Fibroblast of lung (primary cell): Measurements from ENCODE around the gene CBFA2T3. TPM values are rescaled to one million over a fixed set of nuclear protein-coding genes. Genes with fewer than 3 reads are reported as not detected.
"Not testable (repeated sequence)": the region's sequence is repeated elsewhere in the genome, so short reads cannot be mapped to it uniquely, and the experiment has no call there.

Experiments
- DNase-seq, 2 donors: peaks; one replicate each; pipeline versions ENCODE4 v3.0.0 to v3.0.0-alpha.2; 2010; ENCODE audit warnings: low read depth in 2 of 2
- H2AFZ ChIP-seq: 2 replicates; pipeline ENCODE4 v1.5.1; 2012; ENCODE audit warnings: low read length, control low read depth, inconsistent platforms
- H3K27ac ChIP-seq: 2 replicates; pipeline ENCODE4 v1.5.1; 2011; ENCODE audit warnings: low read length, control low read depth; ENCODE audit not compliant: insufficient read depth
- H3K27me3 ChIP-seq: 2 replicates; pipeline ENCODE4 v1.5.1; 2011; ENCODE audit warnings: mild to moderate bottlenecking, low read length; ENCODE audit not compliant: control insufficient read depth, insufficient read depth
- H3K36me3 ChIP-seq: 2 replicates; pipeline ENCODE4 v1.5.1; 2011; ENCODE audit warnings: low read length; ENCODE audit not compliant: control insufficient read depth, insufficient read depth
- H3K4me1 ChIP-seq: 2 replicates; pipeline ENCODE4 v1.5.1; 2011; ENCODE audit warnings: low read length; ENCODE audit not compliant: control insufficient read depth, insufficient read depth; ENCODE audit errors: extremely low read depth
- H3K4me2 ChIP-seq: 2 replicates; pipeline ENCODE4 v1.5.1; 2011; ENCODE audit warnings: low read length, control low read depth; ENCODE audit not compliant: insufficient read depth; ENCODE audit errors: extremely low read depth
- H3K4me3 ChIP-seq, 4 experiments: fragments of 200-600 bp in 1 of 4; sonication (generic) in 1 of 4; replicated peaks in 1 of 4; 2 replicates each; pipeline ENCODE4 v1.5.1; 2011 to 2016; ENCODE audit warnings: low read length in 4 of 4, low read depth in 3 of 4, mild to moderate bottlenecking in 3 of 4, control low read depth in 2 of 4, inconsistent platforms in 1 of 4, mixed read lengths in 1 of 4; ENCODE audit not compliant: insufficient read depth in 1 of 4; ENCODE audit errors: control extremely low read depth in 1 of 4
- H3K79me2 ChIP-seq: 2 replicates; pipeline ENCODE4 v1.5.1; 2012; ENCODE audit warnings: mild to moderate bottlenecking, low read length, inconsistent platforms; ENCODE audit not compliant: control insufficient read depth, insufficient read depth
- H3K9ac ChIP-seq: 2 replicates; pipeline ENCODE4 v1.5.1; 2011; ENCODE audit warnings: mild to moderate bottlenecking, low read length, control low read depth; ENCODE audit not compliant: insufficient read depth
- H3K9me3 ChIP-seq: 2 replicates; pipeline ENCODE4 v1.5.1; 2012; ENCODE audit warnings: low read depth, low read length; ENCODE audit not compliant: control insufficient read depth, insufficient read depth
- H4K20me1 ChIP-seq: 2 replicates; pipeline ENCODE4 v1.5.1; 2011; ENCODE audit warnings: low read length; ENCODE audit not compliant: control insufficient read depth, insufficient read depth; ENCODE audit errors: extremely low read depth
- CTCF ChIP-seq, 2 donors: IDR thresholded peaks in 1 of 2; conservative IDR thresholded peaks in 1 of 2; 1 replicate in 1 of 2; 2 replicates in 1 of 2; pipeline ENCODE4 v1.5.1; 2011 to 2012; ENCODE audit warnings: low read length in 2 of 2, control low read depth in 1 of 2, inconsistent platforms in 1 of 2, low read depth in 1 of 2, mild to moderate bottlenecking in 1 of 2
- EZH2 ChIP-seq: IDR thresholded peaks from 2 replicates; pipeline ENCODE4 v1.5.1; 2012; ENCODE audit warnings: low read length, control low read depth, mild to moderate bottlenecking; ENCODE audit errors: missing control alignments
- polyA plus RNA-seq, 2 donors: library from polyadenylated mRNA; depleted of rRNA in 1 of 2; stranded (reverse) in 1 of 2; unstranded in 1 of 2; fragments of >200 nt; gene quantifications; 2 replicates each; pipeline ENCODE4 v1.2.1, GENCODE V29; 2011 to 2012; ENCODE audit warnings: missing spikeins in 1 of 2
- total RNA-seq: library from RNA; depleted of rRNA; stranded (reverse); fragments of >200 nt; gene quantifications from 2 replicates; pipeline ENCODE4 v1.2.1, GENCODE V29; 2014

CBFA2T3 gene
- total and polyA plus RNA-seq, 2 donors (not counting 1 experiment from before 2014, with no cell fraction given): under 0.01 to 0.05 TPM

DNA sequence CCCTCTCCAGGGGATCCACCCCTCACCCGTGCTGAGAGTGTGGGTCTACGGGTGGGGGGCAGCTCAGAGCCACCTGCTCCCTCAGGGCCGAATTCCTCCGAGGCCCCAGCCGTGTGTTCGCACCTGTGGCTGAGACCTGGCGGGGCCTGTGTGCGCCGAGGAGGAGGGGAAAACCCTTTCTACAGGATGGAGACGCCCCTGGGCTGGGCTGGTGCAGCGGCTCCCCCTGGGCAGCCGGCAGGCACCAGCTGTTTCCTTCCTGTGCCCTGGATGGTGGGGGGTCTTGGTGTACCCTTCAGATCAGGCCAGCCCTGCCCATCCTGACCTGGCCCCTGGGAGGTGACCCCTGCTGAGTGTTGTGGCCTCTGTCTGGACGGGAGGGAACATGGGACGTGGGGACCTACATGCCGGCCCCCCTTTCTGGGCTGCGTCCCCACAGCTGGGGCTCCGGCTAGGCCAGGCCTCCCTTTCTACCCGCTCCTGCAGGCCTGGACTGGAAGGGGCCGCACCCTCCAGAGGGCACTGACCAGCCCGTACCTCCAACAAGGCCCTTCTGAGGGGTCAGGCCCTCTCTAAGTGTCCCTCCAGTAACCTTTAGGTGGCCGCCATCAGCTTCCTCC is 82.2 kb downstream of the CBFA2T3 start:
- H3K4me1 ChIP-seq: no peaks in the 10 kb centered on the region
- no peaks in the 10 kb centered on the region for H3K36me3 ChIP-seq
- no peak for DNase-seq
- H2AFZ ChIP-seq: no peak overlapping the region
- no peak overlapping the region for H3K4me3 ChIP-seq
- no peaks in the 10 kb centered on the region for H3K9me3 ChIP-seq
- H3K9ac ChIP-seq: no peak overlapping the region
- peaks cover under 1% of the 10 kb centered on the region for H3K27me3 ChIP-seq
- TF ChIP-seq EZH2 (no peak), CTCF (conservative IDR thresholded peaks at IDR 0.05 in 1 of 2, IDR thresholded peaks at IDR 0.05 in 1 of 2; ENCODE audit: low read depth in 1 of 2, low read length in 2 of 2) (no peak)
- H3K27ac ChIP-seq: no peak overlapping the region
- no peaks in the 10 kb centered on the region for H3K79me2 ChIP-seq
- no peak overlapping the region for H3K4me2 ChIP-seq
- H4K20me1 ChIP-seq: no peaks in the 10 kb centered on the region

GRCh38 chr16:88894266-88894665 is 82.7 kb downstream of the CBFA2T3 start:
- H3K9me3 ChIP-seq, H3K27me3 ChIP-seq, H2AFZ ChIP-seq, H4K20me1 ChIP-seq, H3K9ac ChIP-seq, DNase-seq, H3K79me2 ChIP-seq, H3K4me1 ChIP-seq, H3K27ac ChIP-seq, H3K4me2 ChIP-seq, H3K4me3 ChIP-seq, H3K36me3 ChIP-seq: not testable (repeated sequence)

GRCh38 chr16:88893127-88893968 is 83.7 kb downstream of the CBFA2T3 start:
- H3K9ac ChIP-seq: no peak overlapping the region

More at GRCh38 chr16:88893127-88893968, 83.7 kb downstream of the CBFA2T3 start:
- no peak overlapping the region for H3K4me2 ChIP-seq
- DNase-seq: no peak
- no peak overlapping the region for H2AFZ ChIP-seq
- H3K79me2 ChIP-seq: no peaks in the 10 kb centered on the region
- H4K20me1 ChIP-seq: no peaks in the 10 kb centered on the region
- H3K36me3 ChIP-seq: no peaks in the 10 kb centered on the region
- no peaks in the 10 kb centered on the region for H3K27me3 ChIP-seq
- TF ChIP-seq CTCF (conservative IDR thresholded peaks at IDR 0.05 in 1 of 2, IDR thresholded peaks at IDR 0.05 in 1 of 2; ENCODE audit: low read depth in 1 of 2, low read length in 2 of 2): no peak
- TF ChIP-seq EZH2: no peak
- H3K4me3 ChIP-seq: no peak overlapping the region
- H3K4me1 ChIP-seq: peaks cover 3% of the 10 kb centered on the region
- H3K9me3 ChIP-seq: no peaks in the 10 kb centered on the region
- H3K27ac ChIP-seq: no peak overlapping the region
